GM21529 (cell line): ENCODE results near the gene RRAD.
"Not testable (repeated sequence)": the region's sequence is repeated elsewhere in the genome, so short reads cannot be mapped to it uniquely, and the experiment has no call there.

Source experiments
- ATAC-seq: cut with Tn5 transposase; IDR thresholded peaks from one replicate; pipeline ENCODE4 v1.9.1; 2021; ENCODE audit not compliant: unreplicated experiment

The RRAD gene

DNA sequence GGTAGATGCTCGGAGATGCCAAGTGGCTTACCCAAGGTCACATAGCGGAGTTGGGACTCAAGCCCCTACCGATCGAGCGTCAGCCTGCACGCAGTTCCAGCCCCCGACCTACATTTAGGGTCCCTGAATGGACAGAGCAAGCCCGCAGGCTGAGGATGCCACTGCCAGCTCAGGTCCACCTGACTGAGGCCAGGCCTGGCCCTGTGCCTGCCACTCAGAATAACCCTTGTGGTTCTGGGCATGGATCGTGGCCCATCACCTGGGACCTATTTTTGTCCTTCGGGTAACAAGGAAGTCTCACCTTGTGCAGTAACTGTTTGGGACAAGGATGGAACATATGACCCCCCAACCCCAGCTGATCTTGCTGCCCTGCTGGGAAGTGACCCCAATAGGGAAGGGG is 23.7 kb downstream of the RRAD start:
- no peak for ATAC-seq

DNA sequence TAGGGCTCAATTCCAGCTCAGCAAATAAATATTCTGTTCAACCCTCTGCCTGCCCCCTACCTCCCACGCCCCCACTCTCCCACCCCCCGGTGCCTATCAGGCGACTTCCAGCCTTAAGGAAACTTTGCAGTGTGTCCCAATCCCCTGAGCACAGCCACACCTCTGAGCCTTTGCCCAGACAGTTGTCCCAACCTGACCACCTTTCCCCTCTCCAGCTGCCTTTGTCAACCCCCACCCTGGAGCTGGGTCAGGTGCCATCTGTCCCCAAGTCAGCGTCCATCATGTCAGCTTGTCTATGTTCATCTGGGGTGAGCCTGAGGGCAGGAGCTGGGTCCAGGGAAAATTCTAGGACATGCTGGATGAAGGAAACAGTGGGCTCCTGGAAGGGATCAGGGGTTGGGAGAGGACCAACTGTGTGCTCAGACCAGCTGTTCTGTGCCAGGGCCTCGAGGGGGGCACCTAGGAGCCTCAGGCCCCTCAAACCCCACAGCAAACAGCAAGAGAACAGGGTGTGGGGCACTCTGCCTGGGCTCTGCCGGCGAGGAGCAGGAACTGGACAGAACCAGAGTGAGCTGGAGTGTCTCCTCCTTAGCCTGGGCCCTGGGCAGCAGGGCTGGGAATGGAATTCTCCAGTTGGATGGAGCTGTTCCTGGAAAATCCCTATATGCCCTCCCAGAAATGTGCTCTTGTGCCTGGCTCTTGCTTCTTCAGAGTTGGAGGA is 24.5 kb downstream of the RRAD start:
- no peak for ATAC-seq

DNA sequence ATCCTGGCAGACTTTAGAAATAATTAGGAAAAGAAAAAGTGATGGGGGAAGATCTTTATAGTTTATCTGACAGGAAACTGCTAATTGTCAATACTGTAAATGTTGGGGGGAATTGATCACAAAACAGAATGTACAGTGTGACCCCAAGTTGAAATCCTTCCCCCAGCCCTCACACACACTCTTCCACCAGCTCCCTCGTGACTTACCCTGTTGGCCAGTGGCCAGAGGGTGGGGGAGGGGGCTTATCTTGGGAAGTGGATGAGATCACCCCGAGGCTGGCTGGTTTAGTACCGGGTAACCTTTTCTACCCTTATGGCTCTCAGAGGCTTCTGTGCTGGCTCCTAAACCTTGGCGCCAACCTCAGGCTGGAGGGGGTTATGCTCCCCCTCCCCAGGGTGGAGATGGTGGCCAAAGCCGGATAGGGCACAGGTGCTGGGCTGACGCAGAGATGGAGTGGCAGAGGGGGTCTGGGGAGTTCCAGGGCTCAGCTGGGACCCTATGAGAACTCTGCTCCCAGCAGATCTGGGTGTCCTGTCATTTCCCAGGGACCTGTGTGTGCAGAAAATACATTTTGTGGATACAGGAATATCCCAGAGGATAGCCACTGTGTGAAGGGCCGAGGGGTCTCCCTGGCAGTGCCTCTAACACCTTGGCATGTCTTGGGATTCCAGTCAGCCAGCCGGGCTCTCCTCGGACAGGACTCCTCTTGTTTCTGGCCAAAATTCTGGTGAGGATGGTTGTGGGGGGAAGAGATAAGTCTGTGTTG is 25.2 kb downstream of the RRAD start:
- ATAC-seq = no peak

DNA sequence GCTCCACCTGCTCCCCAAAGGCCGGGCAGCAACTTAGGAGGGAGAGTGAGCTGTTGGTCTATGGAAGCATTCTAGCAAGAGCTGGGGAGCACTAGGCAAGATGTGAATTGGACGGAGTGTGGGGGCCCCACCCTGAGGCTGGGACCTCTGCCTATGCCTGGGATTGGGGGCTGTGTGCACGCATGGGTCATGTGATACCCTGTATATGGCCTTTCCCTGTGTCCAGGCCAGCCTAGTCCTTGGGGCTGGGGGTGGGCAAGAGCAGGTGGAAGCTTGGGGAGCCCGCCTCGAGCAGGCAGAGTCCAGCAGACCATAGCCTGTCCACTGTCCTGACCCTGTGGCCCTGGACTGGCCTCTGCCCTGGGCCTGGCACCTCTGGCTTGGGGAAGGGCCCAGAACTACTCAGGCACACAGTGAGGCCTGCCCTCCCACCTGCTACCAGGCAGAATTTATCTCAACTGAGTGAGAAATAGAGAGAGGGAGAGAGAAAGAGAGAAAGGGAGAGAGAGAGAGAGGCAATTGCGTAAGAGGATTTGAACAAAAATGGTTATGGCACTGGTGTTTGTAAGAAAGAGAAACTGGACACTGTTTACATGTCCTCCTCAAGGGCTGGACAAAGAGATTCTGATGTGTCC is 25.9 kb downstream of the RRAD start:
- ATAC-seq = no peak

DNA sequence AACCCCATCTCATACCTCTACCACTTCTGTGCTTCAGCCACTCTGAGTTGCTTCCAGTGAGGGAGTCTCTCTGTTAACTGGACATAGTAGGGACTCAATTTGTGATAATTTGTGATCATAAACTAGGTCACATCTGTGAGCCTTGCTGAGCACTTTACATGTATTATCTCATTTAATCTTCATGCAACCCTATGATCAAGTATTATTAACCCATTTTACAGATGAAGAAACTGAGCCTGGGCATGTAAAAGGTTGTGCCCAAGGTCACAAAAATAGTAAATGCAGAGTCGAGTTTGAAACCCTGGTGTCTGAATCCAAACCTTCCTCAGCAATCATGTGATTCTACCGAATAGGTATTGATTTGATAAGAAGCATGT is 26.4 kb downstream of the RRAD start:
- no peak for ATAC-seq

DNA sequence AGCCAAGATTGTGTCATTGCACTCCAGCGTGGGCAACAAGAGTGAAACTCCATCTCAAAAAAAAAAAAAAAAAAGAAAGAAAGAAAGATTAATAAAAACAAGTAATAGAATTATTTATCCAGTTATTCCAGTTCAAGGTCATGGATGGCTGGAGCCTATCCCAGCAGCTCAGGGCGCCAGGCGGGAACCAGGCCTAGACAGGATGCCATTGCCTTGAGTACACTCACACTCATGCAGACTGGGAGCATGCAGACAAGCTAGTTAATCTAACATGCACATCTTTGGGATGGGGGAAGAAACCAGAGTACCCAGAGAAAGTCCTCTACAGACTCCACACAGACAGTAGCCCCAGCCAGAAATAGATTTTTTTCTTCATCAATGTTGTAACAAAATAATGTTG is 27.1 kb downstream of the RRAD start:
- ATAC-seq = no peak

DNA sequence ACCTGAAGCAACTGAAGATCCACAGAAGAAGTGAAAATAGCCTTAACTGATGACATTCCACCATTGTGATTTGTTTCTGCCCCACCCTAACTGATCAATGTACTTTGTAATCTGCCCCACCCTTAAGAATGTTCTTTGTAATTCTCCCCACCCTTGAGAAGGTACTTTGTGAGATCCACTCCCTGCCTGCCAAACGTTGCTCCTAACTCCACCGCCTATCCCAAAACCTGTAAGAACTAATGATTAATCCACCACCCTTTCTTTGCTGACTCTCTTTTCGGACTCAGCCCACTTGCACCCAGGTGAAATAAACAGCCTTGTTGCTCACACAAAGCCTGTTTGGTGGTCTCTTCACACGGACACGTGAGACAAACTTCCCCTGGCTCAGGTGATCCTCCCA is 28.7 kb downstream of the RRAD start:
- ATAC-seq = not testable (repeated sequence)

DNA sequence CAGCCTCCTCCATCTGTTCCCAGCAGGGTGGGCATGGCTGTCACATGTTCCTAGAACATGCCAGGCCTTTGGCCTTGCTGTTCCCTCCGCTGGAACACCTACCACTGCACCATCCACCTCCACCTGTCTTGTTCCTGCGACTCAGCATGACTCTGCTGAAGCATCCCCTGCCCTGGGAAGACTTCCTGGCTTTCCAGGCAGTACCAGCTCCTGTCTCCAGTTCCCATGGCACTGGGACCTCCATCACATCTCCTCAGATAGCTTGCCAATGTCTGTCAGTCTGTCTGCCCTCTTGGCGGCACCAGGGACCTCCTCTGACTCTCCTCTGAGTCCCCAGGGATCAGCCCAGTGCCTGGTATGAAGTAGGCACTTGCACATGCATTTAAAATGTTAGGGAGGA is 29.3 kb downstream of the RRAD start:
- ATAC-seq = no peak

DNA sequence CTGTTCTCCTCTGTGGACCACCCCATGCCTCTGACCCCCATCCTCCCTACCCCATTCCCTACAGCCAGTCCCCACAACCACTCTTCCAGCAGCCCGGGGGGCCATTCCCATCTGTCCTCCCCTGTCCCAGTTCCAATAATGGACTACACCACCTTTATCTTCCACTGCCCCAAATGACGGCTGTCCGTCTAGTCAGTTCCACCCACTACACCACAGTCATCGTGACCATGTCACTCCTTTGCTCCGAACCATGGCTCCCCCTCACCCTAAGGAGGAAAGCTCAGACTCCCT is 29.7 kb downstream of the RRAD start:
- no peak for ATAC-seq

DNA sequence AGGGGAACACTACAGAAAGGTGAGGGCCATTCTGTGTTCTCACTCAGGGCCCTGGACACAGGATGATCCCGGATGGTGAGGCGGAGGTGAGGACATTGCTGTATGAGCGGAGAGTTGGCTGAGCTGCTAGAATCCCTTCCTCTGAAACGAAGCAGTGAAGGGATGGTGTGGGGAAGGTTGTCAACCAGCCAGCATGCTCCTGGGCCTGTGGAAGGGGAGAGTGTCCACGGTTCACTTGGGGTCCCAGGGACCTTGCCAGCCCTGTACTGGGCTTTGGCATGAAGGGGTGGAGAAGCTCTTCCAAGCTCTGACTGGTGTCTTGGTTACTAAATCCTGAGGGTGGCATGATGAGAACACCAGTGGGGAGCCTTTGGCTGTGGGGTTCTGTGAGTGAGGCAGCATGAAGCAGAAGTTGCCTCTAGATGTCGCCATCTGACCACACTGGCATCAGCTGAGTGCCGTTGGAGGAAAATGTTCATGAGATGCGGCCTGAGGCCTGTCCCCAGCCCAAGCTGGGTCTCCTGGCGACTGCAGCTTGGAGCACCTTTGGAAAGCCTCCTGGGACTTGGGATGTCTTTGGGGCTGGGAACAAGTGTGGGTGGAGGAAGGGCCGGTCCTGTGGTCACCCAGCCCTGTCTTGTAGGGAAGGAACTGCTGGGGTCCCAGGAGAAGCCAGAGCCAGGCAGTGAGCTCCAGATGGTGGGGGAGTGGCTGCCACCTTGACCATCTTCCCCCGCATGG is 30.2 kb downstream of the RRAD start:
- no peak for ATAC-seq

DNA sequence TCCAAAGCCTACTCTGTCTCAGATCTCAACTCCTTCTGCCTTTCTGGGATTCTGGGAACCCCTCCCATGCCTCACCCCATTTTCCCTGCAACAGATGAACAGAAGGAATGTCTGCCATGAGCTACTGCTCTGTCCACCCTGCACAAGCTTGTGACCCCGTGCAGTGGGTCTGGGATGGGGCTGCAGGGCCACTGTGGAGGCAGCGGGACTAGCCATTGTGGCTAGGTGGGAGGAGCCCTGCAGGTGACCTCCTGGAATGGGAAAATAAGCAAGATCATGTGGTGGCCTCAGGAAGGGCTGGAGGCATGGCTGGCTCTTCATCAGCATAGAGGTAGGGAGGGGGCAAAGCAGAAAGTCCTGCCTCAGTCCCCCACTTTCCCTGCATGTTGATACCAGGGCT is 31.3 kb downstream of the RRAD start:
- no peak for ATAC-seq

DNA sequence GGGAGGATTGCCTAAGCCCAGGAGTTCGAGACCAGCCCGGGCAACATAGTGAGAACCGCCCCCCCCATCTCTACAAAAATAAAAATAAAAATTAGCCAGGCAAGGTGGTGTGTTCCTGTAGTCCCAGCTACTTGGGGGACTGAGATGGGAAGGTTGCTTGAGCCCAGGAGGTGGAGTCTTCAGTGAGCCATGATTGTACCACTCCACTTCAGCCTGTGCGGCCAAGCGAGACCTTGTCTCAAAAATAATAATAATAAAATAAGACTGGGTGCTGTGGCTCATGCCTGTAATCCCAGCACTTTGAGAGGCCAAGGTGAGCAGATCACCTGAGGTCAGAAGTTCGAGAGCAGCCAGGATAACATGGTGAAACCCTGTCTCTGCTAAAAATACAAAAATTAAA is 33.5 kb downstream of the RRAD start:
- ATAC-seq = no peak

DNA sequence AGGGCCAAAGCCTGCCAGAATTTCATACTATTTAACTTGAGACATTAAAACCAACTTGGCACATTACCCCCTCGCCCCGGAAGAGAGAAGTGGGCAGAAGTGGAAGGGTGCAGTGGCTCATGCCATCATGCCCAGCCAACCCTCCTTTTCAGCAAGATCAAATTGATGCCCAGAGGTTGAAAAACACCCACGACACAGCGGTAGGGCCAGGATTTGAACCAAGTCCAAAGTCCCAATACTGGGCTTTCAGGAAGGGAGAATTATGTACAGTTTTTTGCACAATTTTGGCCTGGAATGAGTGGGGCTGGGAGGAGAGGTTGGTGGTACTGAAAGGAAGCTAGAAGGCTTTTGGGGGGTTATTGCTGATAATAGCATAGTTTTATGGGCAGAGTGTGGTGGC is 34.0 kb downstream of the RRAD start:
- no peak for ATAC-seq

DNA sequence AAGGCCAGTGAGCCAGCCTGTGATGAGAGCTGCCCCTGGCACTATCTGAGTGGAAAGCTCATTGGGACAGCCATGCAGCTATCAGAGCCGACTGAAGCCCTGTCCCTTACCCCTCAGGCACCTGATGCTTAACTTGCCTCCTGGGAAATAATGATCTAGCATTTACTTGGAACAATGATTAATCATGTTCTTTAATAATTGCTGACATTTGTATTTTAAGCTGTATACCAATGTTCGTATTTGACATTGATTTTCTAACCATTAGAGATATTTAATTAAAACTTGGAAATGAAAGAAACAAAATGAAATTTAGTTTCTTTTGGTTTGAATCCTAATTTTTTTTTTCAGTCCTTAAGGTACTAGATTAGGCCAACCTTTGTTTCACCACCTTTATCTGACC is 34.5 kb downstream of the RRAD start:
- ATAC-seq = no peak

DNA sequence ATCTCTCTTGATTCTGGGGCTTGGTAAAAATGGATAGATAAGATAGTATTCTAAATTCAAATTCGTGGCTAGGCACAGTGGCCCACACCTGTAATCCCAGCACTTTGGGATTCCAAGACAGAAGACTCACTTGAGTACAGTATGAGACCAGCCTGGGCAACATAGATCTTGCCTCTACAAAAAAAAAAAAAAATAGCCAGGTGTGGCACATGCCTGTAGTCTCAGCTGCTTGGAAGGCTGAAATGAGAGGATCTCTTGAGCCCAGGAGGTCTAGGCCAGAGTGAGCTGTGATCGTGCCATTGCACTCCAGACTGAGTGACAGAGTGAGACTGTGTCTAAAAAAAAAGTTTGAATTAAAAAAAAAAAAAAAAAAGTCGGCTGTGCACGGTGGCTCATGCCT is 35.7 kb downstream of the RRAD start:
- no peak for ATAC-seq

DNA sequence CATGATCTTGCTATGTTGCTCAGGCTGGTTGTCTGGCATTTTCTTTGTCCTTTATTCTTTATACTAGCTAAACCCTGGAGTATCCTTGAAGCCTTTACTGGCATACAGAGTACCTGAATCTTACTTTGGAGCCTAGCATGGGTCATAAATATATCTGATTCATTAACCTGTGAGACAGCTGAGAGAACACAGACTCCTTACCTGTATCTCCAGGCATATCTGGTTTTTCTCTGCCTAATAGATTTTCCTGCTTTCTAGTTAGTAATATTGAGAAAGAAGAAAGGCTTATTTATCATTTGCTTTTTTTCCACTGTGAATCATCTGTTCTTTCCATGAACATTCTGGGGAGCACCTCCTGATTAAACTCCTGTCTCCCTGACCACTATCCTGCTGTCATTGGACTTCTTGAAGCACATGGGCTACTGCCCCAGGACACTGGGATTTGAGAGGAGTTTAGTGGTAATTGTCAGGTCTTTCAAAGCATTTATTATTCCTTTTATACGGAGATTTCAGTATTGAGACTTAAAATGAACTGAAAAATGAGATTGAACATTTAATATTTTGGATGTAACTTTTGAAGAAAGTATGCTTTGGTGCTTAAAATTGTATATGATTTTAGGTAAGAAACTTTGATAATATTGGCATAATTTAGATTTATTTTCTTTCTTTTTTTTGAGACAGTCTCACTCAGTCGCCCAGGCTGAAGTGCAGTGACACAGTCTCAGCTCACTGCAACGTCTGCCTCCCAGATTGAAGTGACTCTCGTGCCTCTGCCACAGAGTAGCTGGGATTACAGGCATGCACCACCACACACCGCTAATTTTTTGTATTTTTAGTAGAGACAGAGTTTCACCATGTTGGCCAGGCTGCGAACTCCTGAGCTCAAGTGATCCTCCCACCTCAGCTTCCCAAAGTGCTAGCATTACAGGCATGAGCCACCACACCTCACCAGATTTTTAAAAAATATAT is 36.4 kb downstream of the RRAD start:
- no peak for ATAC-seq

DNA sequence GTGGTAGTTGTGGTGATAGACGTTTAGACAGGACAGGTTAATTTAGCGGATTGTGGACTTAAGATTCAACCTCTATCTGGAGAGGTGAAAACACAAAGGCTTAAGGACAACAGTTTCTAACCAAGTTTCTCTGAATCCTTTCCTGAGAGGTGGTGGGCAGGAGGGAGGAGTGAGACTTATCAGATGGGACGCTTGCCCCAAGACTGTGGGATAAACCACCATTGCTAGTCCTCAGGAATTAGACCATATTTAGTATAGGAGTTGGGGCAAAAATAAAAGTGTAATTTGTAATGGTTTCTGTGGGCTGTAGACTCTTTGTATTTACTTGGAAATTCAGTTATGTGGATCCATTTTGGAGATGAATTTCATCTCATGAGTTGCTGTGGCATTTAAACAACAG is 38.4 kb downstream of the RRAD start:
- no peak for ATAC-seq

DNA sequence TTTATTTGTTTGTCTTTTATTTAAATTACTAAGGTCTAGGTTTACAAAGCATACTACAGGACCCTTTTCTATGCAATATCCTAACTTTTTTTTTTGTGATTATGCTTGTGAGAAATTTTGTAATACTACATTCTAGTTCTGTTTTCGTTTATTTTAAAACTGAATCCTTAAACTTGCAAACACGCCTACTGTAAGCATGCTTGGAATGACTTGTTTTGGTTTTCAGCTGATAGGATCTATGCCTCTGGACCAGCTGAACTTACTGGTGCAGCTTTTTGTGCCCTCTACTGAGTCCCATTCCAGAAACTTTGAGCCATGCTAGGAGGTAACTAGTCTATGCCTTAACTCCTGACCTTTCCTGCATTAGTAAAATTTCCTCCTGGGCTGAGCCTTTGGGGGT is 39.0 kb downstream of the RRAD start:
- no peak for ATAC-seq

DNA sequence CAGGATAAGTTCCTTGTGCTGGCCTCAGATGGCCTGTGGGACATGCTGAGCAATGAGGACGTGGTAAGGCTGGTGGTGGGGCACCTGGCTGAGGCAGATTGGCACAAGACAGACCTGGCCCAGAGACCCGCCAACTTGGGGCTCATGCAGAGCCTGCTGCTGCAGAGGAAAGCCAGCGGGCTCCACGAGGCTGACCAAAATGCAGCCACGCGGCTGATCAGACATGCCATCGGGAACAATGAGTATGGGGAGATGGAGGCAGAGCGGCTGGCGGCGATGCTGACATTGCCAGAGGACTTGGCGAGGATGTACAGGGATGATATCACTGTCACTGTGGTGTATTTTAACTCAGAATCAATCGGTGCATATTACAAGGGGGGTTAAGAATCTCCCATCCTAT is 39.8 kb downstream of the RRAD start:
- no peak for ATAC-seq

DNA sequence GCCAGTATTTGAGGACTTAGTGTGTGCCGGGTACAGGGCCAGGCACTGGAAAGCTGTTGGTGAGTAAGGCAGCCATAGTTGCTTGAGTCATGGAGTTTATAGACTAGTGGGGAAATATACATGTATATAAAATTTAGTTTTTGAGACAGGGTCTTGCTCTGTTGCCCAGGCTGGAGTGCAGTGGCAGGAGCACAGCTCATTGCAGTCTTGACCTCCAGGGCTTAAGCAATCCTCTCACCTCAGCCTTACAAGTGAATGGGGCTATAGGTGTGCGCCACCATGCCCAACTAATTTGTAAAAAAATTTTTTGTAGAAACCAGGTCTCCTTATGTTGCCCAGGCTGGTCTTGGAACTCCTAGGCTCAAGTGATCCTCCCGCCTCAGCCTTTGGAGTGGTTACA is 42.6 kb downstream of the RRAD start:
- no peak for ATAC-seq
